Progenitor cell of endocrine pancreas (in vitro differentiated cells): Measurements from ENCODE around the gene ST6GAL2. TPM values are rescaled to one million over a fixed set of nuclear protein-coding genes. Genes with fewer than 3 reads are reported as not detected.

ENCODE experiments used
- DNase-seq: peaks from one replicate; pipeline ENCODE4 v3.0.0; 2021; ENCODE audit warnings: low spot score; ENCODE audit not compliant: unreplicated experiment
- H3K27ac Mint-ChIP-seq: 2 replicates; pipeline ENCODE4 v1.8.0; 2021; ENCODE audit warnings: mild to moderate bottlenecking, moderate library complexity, mixed read lengths
- H3K27me3 Mint-ChIP-seq: 2 replicates; pipeline ENCODE4 v1.8.0; 2021; ENCODE audit warnings: mixed read lengths
- H3K36me3 Mint-ChIP-seq: 2 replicates; pipeline ENCODE4 v1.8.0; 2022; ENCODE audit warnings: mixed read lengths; ENCODE audit not compliant: insufficient read depth
- H3K4me1 Mint-ChIP-seq: 2 replicates; pipeline ENCODE4 v1.8.0; 2021; ENCODE audit warnings: low read depth, mixed read lengths
- H3K4me3 Mint-ChIP-seq: 2 replicates; pipeline ENCODE4 v1.8.0; 2021; ENCODE audit warnings: low read depth, mild to moderate bottlenecking, moderate library complexity, mixed read lengths
- H3K9me3 Mint-ChIP-seq: 2 replicates; pipeline ENCODE4 v1.8.0; 2021; ENCODE audit warnings: low read depth, mixed read lengths
- total RNA-seq: library from RNA; stranded (reverse); gene quantifications from 2 replicates; pipeline ENCODE4 v1.2.1, GENCODE V29; 2021
- TF ChIP-seq, protein P1 (sequence below): fragments of 200-600 bp; sonication (generic); IDR thresholded peaks from one replicate; pipeline ENCODE4 v1.5.0; 2021; ENCODE audit warnings: antibody characterized with exemption, mild to moderate bottlenecking; ENCODE audit not compliant: unreplicated experiment

ST6GAL2 gene
- total RNA-seq, 1 donor from 2014 or later: 8.0 TPM

DNA sequence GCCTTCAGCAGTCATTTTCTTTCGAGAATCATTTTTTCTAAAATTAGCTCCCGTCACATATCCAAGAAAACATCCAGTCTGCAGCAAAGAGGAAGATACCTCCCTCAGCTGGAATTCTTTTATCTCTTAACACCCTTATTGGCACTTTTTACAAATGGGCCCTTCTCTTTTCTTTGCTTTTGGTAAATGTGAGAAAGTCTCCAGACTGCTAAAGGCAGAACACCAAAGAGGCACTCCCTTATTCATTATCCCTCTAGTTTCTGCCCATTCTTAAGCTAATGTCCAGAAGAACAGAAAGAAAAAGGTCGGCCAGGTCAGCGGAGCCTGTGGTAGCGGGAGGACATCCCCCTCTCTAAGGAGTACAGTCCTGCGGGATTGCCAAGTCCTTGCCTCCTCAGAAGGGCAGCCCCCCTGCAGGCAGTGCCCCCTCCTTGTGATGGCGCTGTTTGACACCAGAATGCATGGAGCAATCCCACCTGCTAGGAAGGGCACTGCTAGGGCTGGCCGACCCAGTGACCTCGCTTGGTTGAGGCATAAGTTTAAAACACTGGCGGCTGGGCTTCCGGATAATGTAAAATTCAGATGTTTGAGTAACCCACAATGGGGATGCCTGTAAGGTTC, 34.0 kb downstream of the ST6GAL2 start:
- H3K4me3 Mint-ChIP-seq: no peak overlapping the region
- H3K4me1 Mint-ChIP-seq: peaks cover 17% of the 10 kb centered on the region
- H3K9me3 Mint-ChIP-seq: no peaks in the 10 kb centered on the region
- H3K27ac Mint-ChIP-seq: no peak overlapping the region
- no peak for DNase-seq
- TF ChIP-seq, protein P1, sequence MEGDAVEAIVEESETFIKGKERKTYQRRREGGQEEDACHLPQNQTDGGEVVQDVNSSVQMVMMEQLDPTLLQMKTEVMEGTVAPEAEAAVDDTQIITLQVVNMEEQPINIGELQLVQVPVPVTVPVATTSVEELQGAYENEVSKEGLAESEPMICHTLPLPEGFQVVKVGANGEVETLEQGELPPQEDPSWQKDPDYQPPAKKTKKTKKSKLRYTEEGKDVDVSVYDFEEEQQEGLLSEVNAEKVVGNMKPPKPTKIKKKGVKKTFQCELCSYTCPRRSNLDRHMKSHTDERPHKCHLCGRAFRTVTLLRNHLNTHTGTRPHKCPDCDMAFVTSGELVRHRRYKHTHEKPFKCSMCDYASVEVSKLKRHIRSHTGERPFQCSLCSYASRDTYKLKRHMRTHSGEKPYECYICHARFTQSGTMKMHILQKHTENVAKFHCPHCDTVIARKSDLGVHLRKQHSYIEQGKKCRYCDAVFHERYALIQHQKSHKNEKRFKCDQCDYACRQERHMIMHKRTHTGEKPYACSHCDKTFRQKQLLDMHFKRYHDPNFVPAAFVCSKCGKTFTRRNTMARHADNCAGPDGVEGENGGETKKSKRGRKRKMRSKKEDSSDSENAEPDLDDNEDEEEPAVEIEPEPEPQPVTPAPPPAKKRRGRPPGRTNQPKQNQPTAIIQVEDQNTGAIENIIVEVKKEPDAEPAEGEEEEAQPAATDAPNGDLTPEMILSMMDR: no peak
- no peaks in the 10 kb centered on the region for H3K27me3 Mint-ChIP-seq
- no peaks in the 10 kb centered on the region for H3K36me3 Mint-ChIP-seq

DNA sequence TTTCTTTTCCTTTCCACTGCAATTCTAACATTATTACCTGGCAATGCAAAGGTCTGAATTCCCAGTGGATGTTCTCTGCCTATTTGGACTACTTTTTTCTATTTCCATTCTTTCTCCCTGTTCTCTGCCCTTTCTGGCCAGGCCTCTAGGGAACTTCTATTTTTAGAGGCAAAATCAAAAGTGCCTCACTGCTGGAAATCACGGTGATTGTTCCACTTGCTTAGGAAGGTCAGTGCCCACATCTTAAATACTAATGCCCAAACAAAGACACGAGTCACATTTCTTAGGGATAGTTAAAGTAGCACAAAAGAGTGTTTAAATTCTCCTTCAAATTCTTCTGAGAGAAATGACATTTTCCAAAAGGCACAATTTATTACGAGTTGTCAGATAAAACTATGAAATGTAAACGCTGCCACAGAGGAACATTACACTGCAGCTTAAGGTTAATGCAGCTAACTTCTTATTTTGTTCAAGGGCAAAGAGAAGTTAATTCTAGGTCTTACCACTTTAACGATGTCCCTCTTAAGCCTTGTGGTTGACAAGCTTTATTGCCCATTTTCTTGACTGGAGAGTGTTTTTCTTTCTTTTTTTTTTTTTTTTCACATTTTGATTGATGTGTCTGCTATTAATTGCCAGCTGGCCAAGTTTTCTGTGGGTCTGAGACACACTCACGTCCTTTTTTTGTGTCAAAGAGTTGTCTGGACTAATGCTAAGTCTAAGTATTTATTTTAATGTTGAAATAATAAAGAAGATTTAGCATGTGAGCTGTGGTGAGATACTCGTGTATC, 34.7 kb downstream of the ST6GAL2 start:
- peaks cover 17% of the 10 kb centered on the region for H3K4me1 Mint-ChIP-seq
- TF ChIP-seq, protein P1: no peak

DNA sequence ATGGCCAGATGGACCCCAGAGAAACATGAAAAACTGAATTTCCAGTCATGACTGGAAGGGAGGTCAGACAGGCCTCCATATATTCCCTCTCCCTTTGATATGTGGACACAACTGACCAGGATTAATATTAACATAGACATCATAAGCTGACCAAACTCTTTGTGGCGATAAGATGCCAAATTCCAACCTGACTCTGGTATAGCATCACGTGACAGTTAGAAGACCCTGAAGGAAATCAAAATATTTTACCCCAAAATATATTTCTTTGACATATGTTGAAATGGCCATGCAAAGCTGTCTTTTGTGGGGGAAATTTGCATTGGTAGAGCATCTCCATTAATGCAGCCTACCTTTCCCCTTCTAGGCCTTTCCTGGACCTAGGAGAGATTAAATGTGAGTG, 36.7 kb downstream of the ST6GAL2 start:
- no peak for DNase-seq
- Mint-ChIP-seq H3K36me3 (no peaks in the 10 kb centered on the region), H3K4me1 (peaks cover 11% of the 10 kb centered on the region), H3K27me3 (no peaks in the 10 kb centered on the region), H3K9me3 (no peaks in the 10 kb centered on the region), H3K27ac (peak overlapping the region; percentile 59), H3K4me3 (no peak overlapping the region)
- TF ChIP-seq, protein P1: no peak

More for the DNA sequence above, 34.7 kb downstream of the ST6GAL2 start:
- H3K4me3 Mint-ChIP-seq: no peak overlapping the region
- no peaks in the 10 kb centered on the region for H3K36me3 Mint-ChIP-seq
- H3K27ac Mint-ChIP-seq: no peak overlapping the region
- H3K9me3 Mint-ChIP-seq: no peaks in the 10 kb centered on the region
- DNase-seq: no peak
- H3K27me3 Mint-ChIP-seq: no peaks in the 10 kb centered on the region

DNA sequence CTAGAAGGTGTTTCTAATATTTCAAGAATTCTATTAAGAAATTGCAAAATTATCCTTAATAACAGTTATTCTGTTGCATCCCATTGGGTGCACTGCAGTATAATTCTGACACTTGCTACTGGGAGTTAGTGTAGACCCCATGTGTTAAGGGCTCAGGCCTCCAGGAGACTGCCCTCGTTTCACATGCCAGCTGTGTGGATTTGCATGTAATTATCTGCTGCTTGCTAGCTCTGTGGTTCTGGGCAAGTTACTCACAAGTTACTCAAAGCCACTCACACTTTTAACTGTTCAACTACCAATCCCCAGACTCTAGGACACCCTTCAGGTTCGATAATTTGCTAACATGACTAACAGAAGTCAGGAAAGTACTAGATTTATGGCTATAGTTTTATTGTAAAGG, 38.6 kb downstream of the ST6GAL2 start:
- no peak overlapping the region for H3K27ac Mint-ChIP-seq
- TF ChIP-seq, protein P1: no peak
- H3K36me3 Mint-ChIP-seq: no peaks in the 10 kb centered on the region
- no peaks in the 10 kb centered on the region for H3K27me3 Mint-ChIP-seq
- H3K9me3 Mint-ChIP-seq: no peaks in the 10 kb centered on the region
- H3K4me1 Mint-ChIP-seq: peaks cover 11% of the 10 kb centered on the region
- DNase-seq: no peak
- no peak overlapping the region for H3K4me3 Mint-ChIP-seq

DNA sequence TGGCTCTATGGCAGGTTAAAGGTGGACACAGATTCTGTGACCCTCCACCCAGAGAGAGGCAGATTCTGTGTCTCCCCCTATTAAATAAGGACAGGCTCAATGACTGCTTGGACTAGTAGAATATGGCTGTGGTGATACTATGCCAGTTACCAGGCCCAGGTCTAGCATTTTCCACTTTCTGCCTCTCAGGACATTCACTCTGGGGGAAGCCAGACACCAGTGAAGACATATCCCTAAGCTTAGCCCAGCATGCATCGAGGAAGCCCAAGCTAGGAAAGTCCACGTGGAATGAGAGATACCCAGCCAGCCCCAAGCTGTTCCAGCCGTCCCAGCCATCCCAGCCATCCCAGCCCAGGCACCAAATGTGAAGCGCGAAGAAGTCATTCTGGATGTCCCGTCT, 40.3 kb downstream of the ST6GAL2 start:
- no peak for DNase-seq
- TF ChIP-seq, protein P1: no peak
- H3K4me3 Mint-ChIP-seq: no peak overlapping the region
- H3K27ac Mint-ChIP-seq: no peak overlapping the region
- no peaks in the 10 kb centered on the region for H3K9me3 Mint-ChIP-seq
- no peaks in the 10 kb centered on the region for H3K36me3 Mint-ChIP-seq
- no peaks in the 10 kb centered on the region for H3K27me3 Mint-ChIP-seq
- H3K4me1 Mint-ChIP-seq: peaks cover 3% of the 10 kb centered on the region
